Psoas muscle (tissue), 8 donors: Measurements from ENCODE around the gene LONRF2. TPM values are rescaled to one million over a fixed set of nuclear protein-coding genes. Genes with fewer than 3 reads are reported as not detected.
A peak's percentile ranks its signal among the peaks of the same experiment; 100 is the strongest.

ENCODE experiments used
- ATAC-seq, 4 donors: fragments of 200-7000 bp; cut with Tn5 transposase; one replicate each; pipeline ENCODE4 v1.9.1; 2020; ENCODE audit warnings: moderate library complexity in 3 of 4, mild to moderate bottlenecking in 2 of 4
- DNase-seq, 2 donors: peaks; one replicate each; pipeline ENCODE4 v3.0.0-alpha.2; 2020
- H3K27ac ChIP-seq: fragments of 200-600 bp; one replicate; pipeline ENCODE4 v1.8.0; 2022
- H3K27me3 ChIP-seq, 3 donors: fragments of 200-600 bp in 1 of 3; one replicate each; pipeline versions ENCODE4 v1.6.1 to v1.8.0; 2013 to 2022; ENCODE audit warnings: low read length in 2 of 3, mild to moderate bottlenecking in 2 of 3, moderate library complexity in 1 of 3; ENCODE audit not compliant: insufficient read depth in 3 of 3
- H3K36me3 ChIP-seq, 2 donors: fragments of 200-600 bp in 1 of 2; one replicate each; pipeline versions ENCODE4 v1.6.1 to v1.8.0; 2013 to 2022; ENCODE audit warnings: low read depth in 1 of 2, mild to moderate bottlenecking in 1 of 2, moderate library complexity in 1 of 2; ENCODE audit not compliant: insufficient read depth in 1 of 2
- H3K4me1 ChIP-seq: fragments of 200-600 bp; one replicate; pipeline ENCODE4 v1.8.0; 2022
- H3K4me3 ChIP-seq: fragments of 200-600 bp; one replicate; pipeline ENCODE4 v1.8.0; 2022; ENCODE audit warnings: mild to moderate bottlenecking
- H3K9me3 ChIP-seq: fragments of 200-600 bp; one replicate; pipeline ENCODE4 v1.8.0; 2022
- WGBS, 3 donors: extraction: QIAGEN DNeasy Blood & Tissue Kit; methylation state at CpG; one replicate each; pipeline versions ENCODE4 v1.1.6 to v1.1.7; 2013; 5-methylcytosine and 5-hydroxymethylcytosine counted together
- intact Hi-C, 2 donors: fragments of 100-400 bp; cut with DNase I; formaldehyde crosslinking; loops; one replicate each; pipeline versions ENCODE4 v1.11.0 to v1.14.2; 2022
- polyA plus RNA-seq, 3 donors: library from polyadenylated mRNA; stranded (reverse); fragments of 200-250 nt; gene quantifications; one replicate each; pipeline ENCODE4 v1.2.3, GENCODE V29; 2013
- total RNA-seq, 4 donors: library from RNA; stranded (reverse); fragmentation: NEBNext Ultra II Directional in 2 of 4; extraction: Animal tissue kit (Norgen Biotek cat#: 25700) in 2 of 4; gene quantifications; one replicate each; pipeline versions ENCODE4 v1.2.1 to v1.2.4, GENCODE V29; 2021 to 2023
- TF ChIP-seq, protein P1 (sequence below): fragments of 200-600 bp; IDR thresholded peaks from one replicate; pipeline ENCODE4 v1.8.0; 2022; ENCODE audit warnings: antibody characterized with exemption
- donor health status: healthy with polysubstance abuse.
- donor health status: DM: no; HTN: no; CAD: no; lungs with moderate emphysema.
- donor health status: Bipolar disorder and iron deficiency.
- donor health status: healthy.
- donor health status: DM: yes; HTN: yes; CAD: no.
- donor health status: DM: no; HTN: no; CAD: no.
- donor health status: DM: no; HTN: no; CAD: no.
- donor health status: DM: yes; HTN: yes; CAD: no.

The LONRF2 gene
- total and polyA plus RNA-seq, 7 donors = 0.22 to 11.5 (median 5.7) TPM

DNA sequence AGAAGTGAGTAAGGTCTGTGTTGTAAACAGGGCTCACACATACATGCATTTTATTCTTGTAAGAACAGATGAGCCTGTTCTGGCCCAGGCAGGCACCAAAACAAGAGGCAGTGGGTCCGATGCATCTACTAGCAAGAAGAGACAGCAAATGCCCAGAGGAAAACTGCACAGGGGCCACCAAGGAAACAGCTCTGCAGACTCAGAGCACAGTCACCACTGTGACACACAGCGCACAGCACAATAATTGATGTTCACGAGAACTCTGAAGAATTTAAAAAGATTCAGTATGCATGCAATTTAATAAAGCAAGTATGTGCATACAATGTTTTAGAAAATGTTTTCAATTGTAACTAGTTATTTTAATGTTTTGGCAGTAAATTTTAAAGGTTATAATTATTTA is 24.8 kb downstream of the LONRF2 start:
- no peaks in the 10 kb centered on the region for H3K9me3 ChIP-seq
- H3K36me3 ChIP-seq = peaks cover 0 to 35% of the 10 kb centered on the region in 2 donors
- no peaks in the 10 kb centered on the region for H3K4me1 ChIP-seq
- DNase-seq = no peak
- 95 to 98% (median 96%) methylated on average over 3 of the region's 3 CpGs for WGBS, 3 donors
- H3K27ac ChIP-seq = no peak overlapping the region
- TF ChIP-seq, protein P1, sequence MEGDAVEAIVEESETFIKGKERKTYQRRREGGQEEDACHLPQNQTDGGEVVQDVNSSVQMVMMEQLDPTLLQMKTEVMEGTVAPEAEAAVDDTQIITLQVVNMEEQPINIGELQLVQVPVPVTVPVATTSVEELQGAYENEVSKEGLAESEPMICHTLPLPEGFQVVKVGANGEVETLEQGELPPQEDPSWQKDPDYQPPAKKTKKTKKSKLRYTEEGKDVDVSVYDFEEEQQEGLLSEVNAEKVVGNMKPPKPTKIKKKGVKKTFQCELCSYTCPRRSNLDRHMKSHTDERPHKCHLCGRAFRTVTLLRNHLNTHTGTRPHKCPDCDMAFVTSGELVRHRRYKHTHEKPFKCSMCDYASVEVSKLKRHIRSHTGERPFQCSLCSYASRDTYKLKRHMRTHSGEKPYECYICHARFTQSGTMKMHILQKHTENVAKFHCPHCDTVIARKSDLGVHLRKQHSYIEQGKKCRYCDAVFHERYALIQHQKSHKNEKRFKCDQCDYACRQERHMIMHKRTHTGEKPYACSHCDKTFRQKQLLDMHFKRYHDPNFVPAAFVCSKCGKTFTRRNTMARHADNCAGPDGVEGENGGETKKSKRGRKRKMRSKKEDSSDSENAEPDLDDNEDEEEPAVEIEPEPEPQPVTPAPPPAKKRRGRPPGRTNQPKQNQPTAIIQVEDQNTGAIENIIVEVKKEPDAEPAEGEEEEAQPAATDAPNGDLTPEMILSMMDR = no peak
- no peak for ATAC-seq
- no peaks in the 10 kb centered on the region for H3K27me3 ChIP-seq
- intact Hi-C loops = no loop called here
- no peak overlapping the region for H3K4me3 ChIP-seq

DNA sequence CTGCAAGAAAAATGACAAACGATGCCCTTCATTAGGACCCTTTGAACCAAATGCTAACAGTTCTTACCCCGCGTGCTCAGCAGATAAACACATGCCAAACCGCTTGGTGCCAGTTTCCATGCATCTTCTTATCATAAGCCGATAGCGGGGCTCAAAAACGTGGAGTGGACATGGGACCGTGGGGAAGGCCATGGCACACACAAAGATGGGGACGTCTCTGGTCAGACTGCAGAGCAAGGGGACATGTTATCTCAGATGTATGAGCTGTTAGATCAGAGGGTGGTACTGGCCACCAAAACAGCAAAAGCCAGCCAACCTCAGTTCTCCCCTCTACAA is 28.2 kb downstream of the LONRF2 start:
- Histone ChIP-seq H3K4me3 (no peak overlapping the region), H3K27ac (no peak overlapping the region), H3K27me3 (no peaks in the 10 kb centered on the region), H3K36me3 (peaks cover 0 to 43% of the 10 kb centered on the region in 2 donors), H3K9me3 (no peaks in the 10 kb centered on the region), H3K4me1 (no peaks in the 10 kb centered on the region)
- 93 to 96% (median 93%) methylated on average over 9 of the region's 9 CpGs for WGBS, 3 donors
- TF ChIP-seq, protein P1 = no peak
- DNase-seq = no peak
- no peak for ATAC-seq
- intact Hi-C loops = no loop called here

DNA sequence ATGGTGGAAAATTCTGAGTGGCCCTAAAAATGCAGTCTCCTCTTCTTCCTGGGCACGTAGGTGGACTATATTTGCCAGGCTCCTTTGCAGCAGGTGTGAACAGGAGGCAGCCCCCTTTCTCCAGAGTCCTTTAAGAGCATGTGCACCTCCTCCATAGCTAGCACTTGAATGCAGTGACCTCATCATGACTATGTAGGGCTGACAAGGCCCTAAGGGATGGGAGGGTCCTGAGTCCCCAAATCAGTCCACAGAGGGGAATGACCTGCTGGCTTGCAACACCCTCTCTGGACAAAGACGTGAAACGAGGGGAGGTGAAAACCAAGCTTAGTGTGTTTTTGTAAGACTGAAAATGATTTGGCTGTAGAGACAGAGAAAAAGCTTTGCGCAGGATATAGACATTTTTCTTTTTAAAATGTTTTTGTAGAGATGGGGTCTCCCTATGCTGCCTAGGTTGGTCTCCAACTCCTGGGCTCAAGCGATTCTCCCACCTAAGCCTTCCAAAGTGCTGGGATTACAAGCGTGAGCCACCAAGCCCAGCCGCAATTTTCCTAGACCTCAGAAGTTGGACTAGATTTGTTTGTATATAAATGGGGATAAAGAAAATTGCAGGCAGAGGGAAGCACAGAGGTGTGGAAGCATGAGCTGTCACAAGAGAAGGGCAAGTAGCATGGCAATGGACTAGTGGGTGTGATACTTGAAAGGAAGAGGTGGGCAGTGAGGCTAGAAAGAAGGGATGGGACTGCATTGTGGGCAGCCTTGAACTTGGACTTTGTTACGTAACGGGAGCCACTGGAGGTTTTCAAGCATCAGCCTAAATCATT is 28.8 kb downstream of the LONRF2 start:
- Histone ChIP-seq H3K27ac (no peak overlapping the region), H3K4me1 (no peaks in the 10 kb centered on the region), H3K9me3 (no peaks in the 10 kb centered on the region), H3K36me3 (peaks cover 0 to 38% of the 10 kb centered on the region in 2 donors), H3K27me3 (no peaks in the 10 kb centered on the region), H3K4me3 (no peak overlapping the region)
- intact Hi-C loops = no loop called here
- TF ChIP-seq, protein P1 = no peak
- 88 to 95% (median 94%) methylated on average over 9 of the region's 9 CpGs for WGBS, 3 donors
- DNase-seq (no peak), ATAC-seq (no peak)

DNA sequence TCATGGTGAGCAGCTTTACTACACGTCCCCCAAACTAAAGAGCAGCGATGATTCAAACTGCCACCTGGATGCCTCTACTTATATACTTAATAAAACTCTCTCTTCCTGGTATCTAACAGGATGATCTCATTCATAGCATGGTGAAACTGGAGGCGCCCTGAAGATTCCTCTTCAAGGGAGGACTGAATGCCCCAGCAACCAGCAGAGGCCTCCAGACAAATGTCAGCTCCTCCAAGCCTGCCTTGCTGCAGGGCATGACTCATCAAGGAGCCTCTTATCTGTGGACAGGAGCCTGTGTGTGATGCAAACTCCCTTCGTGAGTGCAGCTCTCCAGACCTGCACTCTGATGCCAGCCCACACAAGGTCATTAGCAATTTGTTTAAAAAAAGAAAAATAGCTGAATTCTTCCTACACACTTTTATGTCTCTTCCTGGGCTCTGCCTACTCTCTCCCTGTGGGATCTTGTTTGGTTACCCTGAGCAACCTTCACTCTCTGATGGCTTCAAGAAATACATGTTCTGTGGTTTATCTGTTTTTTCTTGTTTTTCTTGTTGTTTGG is 30.2 kb downstream of the LONRF2 start:
- WGBS, 3 donors = 61 to 65% (median 64%) methylated on average over 4 of the region's 4 CpGs
- H3K36me3 ChIP-seq = peaks cover 0 to 28% of the 10 kb centered on the region in 2 donors
- no peak overlapping the region for H3K27ac ChIP-seq
- TF ChIP-seq, protein P1 = no peak
- no peak overlapping the region for H3K4me3 ChIP-seq
- intact Hi-C loops = no loop called here
- H3K4me1 ChIP-seq = no peaks in the 10 kb centered on the region
- peak in 1 of 2 donors; percentile 25 for DNase-seq
- no peaks in the 10 kb centered on the region for H3K9me3 ChIP-seq
- ATAC-seq = peak in 1 of 4 donors; percentile 62
- no peaks in the 10 kb centered on the region for H3K27me3 ChIP-seq
